BE2C (cell line): ENCODE results near the gene ANGPT4.

Experiments
- DNase-seq: peaks from one replicate; pipeline ENCODE4 v3.0.0-alpha.2; 2020
- H3K27me3 ChIP-seq: fragments of 250-450 bp; sonication (Bioruptor Pico); 2 replicates; pipeline ENCODE4 v1.5.1; 2020; ENCODE audit warnings: mild to moderate bottlenecking
- H3K36me3 ChIP-seq: fragments of 250-450 bp; sonication (Bioruptor Pico); 2 replicates; pipeline ENCODE4 v1.5.1; 2020; ENCODE audit warnings: mild to moderate bottlenecking
- H3K4me1 ChIP-seq: fragments of 250-450 bp; sonication (Bioruptor Pico); 2 replicates; pipeline ENCODE4 v1.5.1; 2020
- H3K4me3 ChIP-seq: 2 replicates; pipeline ENCODE4 v1.5.1; 2011; ENCODE audit warnings: low read depth, low read length
- H3K9me3 ChIP-seq: fragments of 250-450 bp; sonication (Bioruptor Pico); 2 replicates; pipeline ENCODE4 v1.5.1; 2020
- CTCF ChIP-seq: IDR thresholded peaks from 2 replicates; pipeline ENCODE4 v1.5.1; 2012; ENCODE audit warnings: mild to moderate bottlenecking, low read depth, low read length

ANGPT4 gene

GRCh38 chr20:820323-820953 lies 95.7 kb downstream of the ANGPT4 start:
- Histone ChIP-seq H3K27me3 (no peaks in the 10 kb centered on the region), H3K4me3 (no peak overlapping the region), H3K36me3 (no peaks in the 10 kb centered on the region), H3K4me1 (no peaks in the 10 kb centered on the region), H3K9me3 (no peaks in the 10 kb centered on the region)
- DNase-seq: no peak
- TF ChIP-seq CTCF: no peak
